Stimulated activated CD4-positive, alpha-beta T cell treated with anti-CD3 and anti-CD28 coated beads, Interleukin-2, amount 100 ng/mL, for 48 hours (primary cell): ENCODE results near the gene CFAP58.

Experiments
- DNase-seq, 2 donors: peaks; one replicate each; pipeline ENCODE4 v3.0.0-alpha.2; 2020

Gene CFAP58

GRCh38 chr10:104376784-104377300, 23.2 kb downstream of the CFAP58 start:
- no peak for DNase-seq

GRCh38 chr10:104380336-104380735, 26.7 kb downstream of the CFAP58 start:
- DNase-seq: no peak

GRCh38 chr10:104387130-104387888, 33.7 kb downstream of the CFAP58 start:
- peak in 1 of 2 donors; percentile 1 for DNase-seq

GRCh38 chr10:104388830-104389229, 35.2 kb downstream of the CFAP58 start:
- no peak for DNase-seq

GRCh38 chr10:104391150-104391968, 37.7 kb downstream of the CFAP58 start:
- DNase-seq: no peak

- no peak for DNase-seq
Measured at GRCh38 chr10:104391969-104392296, 38.3 kb downstream of the CFAP58 start.

- no peak for DNase-seq
Measured at GRCh38 chr10:104393387-104393786, 39.8 kb downstream of the CFAP58 start.

- DNase-seq: no peak
Measured at GRCh38 chr10:104396581-104396980, 42.9 kb downstream of the CFAP58 start.

GRCh38 chr10:104403636-104404035, 50.0 kb downstream of the CFAP58 start:
- no peak for DNase-seq

- DNase-seq: no peak
Measured at GRCh38 chr10:104406715-104407650, 53.4 kb downstream of the CFAP58 start.

- no peak for DNase-seq
Measured at GRCh38 chr10:104413528-104413927, 59.9 kb downstream of the CFAP58 start.

- DNase-seq: no peak
Measured at GRCh38 chr10:104415526-104416165, 62.0 kb downstream of the CFAP58 start.

- DNase-seq: no peak
Measured at GRCh38 chr10:104416851-104417250, 63.2 kb downstream of the CFAP58 start.

- DNase-seq: no peak
Measured at GRCh38 chr10:104417637-104418292, 64.1 kb downstream of the CFAP58 start.

GRCh38 chr10:104424719-104425118, 71.1 kb downstream of the CFAP58 start:
- DNase-seq: no peak

- no peak for DNase-seq
Measured at GRCh38 chr10:104427989-104428388, 74.4 kb downstream of the CFAP58 start.

- DNase-seq: no peak
Measured at GRCh38 chr10:104429846-104430245, 76.2 kb downstream of the CFAP58 start.

GRCh38 chr10:104430360-104430759, 76.7 kb downstream of the CFAP58 start:
- no peak for DNase-seq

- DNase-seq: no peak
Measured at GRCh38 chr10:104433669-104434068, 80.0 kb downstream of the CFAP58 start.

GRCh38 chr10:104434601-104435000, 81.0 kb downstream of the CFAP58 start:
- no peak for DNase-seq

GRCh38 chr10:104435822-104436221, 82.2 kb downstream of the CFAP58 start:
- no peak for DNase-seq

GRCh38 chr10:104437226-104437625, 83.6 kb downstream of the CFAP58 start:
- no peak for DNase-seq
